GOT3 (cell line): ENCODE data around the gene FOXL1.
"Not testable (repeated sequence)": the region's sequence is repeated elsewhere in the genome, so short reads cannot be mapped to it uniquely, and the experiment has no call there.

Experiments used
- DNase-seq: peaks from one replicate; lab custom pipeline; 2025; ENCODE audit warnings: mixed read lengths; lab: John Stamatoyannopoulos, UW

FOXL1 gene

GRCh38 chr16:86580791-86581170 is 2.4 kb downstream of the FOXL1 start:
- DNase-seq = no peak

DNA sequence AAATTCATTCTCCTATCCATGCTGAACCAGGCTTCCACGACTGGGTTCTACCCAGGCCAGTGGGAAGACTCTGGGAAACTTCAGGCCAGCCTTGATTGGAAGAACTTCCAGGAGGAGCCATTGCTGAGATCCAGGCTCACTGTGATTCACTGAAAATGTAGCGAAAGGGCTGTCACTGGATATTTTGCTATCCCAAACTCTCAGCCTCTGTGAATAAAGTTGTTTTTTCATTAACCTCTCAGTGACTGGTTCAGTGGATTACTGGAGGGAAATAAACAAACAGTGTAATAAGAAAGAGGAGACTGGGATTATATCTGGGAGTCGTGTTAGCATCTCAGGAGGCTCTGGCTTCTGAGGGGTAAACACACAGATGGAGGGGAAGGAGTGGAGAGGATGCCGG is 3.1 kb downstream of the FOXL1 start:
- DNase-seq = no peak

DNA sequence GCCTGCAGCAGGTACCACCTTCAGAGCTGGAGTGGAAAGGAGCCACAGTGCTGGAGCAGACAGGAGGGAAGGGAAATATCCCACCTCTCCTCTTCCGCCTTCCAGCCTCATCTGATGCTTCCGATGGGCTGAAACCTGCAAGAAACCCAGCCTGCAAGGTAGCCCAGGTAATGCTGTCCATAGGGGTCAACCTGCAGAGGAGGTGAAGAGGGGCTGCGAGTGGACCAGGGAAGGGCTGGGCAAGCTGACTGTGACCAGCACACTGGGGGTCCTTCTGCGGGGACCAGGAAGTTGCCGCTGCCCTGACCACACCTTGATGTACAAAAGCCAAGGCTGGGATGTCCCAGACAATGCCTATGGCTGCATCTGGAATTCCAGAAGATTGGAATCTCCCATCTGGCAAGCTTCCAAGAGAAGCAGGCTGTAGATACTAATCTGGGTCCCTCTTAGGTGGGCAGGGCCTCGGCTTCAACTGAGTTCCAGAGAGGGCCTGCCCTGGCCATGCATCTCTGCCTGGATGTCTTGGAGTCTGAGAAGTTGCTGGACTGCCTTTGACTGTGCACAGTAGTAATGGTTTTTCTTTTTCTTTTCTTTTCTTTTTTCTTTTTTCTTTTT is 5.8 kb downstream of the FOXL1 start:
- no peak for DNase-seq

DNA sequence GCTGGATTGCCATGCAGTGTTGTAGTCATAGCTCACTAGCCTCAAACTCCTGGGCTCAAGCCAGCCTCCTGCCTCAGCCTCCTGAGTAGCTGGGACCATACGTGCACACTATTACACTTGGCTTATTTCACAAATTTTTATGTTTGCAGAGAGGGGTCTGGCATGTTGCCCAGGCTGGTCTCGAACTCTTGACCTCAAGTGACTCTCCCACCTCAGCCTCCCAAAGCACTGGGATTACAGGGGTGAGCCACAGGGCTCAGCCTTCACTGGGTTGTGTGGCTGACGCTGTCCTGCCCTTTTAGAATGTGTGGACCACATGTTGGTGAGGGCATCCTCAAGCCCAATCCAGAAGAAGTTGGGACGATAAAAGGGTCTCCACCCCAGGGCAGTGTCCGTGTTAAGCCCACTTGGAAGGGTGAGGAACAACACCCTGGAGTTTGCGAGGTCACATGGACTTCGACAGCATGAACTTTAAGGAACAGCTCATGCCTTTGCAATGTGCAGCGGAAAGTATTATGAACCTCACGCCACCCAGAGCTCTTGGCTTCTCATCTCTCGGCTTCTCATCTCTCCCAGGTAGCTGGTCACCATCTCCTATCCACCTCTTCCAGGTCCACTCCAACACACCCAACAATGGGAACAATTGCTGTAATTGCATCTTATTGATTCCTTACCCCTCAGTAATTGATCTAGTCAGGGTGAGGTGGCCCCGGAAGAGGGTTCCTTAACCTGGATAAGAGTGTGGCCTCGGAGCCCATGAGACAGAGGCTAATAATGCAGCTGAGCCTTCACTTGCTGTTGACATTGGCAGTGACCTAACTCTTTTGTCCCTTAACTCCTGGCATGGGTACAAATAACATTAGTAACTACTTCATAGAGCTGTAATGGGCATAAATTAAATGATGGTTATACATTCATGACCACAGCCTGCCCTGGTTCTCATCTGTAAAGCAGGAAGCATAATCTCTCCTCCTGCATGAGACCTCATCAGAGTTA is 6.7 kb downstream of the FOXL1 start:
- DNase-seq = no peak

DNA sequence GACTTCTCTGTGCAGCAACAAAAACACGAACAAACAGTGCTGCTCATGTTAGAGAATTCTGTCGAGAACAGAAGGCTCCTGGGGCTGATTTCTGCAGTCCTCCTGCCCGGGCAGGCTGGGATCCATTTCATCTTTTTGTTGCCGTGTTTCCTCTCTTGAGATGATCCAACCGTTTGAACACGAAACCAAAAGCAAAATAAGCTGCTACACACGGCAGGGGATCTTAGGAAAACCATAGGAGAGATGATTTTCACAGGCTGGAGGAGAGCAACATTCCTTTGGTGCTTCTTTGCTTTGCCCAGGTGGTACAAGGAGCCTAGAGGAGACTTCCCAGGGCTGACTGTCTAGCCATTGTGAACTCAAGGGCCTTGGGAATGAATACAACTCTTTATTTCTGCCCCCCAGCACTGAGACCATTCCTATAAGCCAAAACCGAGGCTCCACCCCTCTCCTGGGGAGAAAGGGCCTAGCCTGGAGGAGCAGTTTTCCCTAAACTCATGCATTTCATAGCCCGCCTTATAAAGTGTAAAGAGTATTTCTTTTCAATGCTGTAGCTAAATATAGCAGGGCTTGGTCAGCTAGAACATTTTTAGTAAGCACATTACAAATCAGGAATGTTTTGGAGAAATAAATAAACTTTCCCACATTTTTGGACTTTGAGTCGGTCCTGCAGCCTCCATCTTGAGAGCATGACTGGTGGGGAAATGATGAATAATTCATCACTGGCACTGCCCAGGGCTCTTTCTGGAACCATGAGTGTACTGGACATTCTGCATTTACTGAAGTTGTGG is 7.7 kb downstream of the FOXL1 start:
- DNase-seq = no peak

- DNase-seq = no peak
Measured at GRCh38 chr16:86587487-86587886, 9.1 kb downstream of the FOXL1 start.

DNA sequence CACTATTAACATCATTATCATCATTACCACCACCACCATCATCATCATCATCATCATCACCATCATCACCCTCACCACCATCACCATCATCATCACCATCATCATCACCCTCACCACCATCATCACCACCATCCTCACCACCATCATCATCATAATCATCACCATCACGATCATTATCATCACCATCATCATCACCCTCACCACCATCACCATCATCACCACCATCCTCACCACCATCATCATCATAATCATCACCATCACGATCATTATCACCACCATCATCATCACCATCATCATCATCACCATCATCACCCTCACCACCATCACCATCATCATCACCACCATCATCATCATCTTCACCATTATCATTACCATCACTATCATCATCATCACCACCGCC is 9.6 kb downstream of the FOXL1 start:
- DNase-seq = not testable (repeated sequence)

GRCh38 chr16:86590501-86591144 is 12.3 kb downstream of the FOXL1 start:
- no peak for DNase-seq

- no peak for DNase-seq
Measured at GRCh38 chr16:86591270-86591669, 12.9 kb downstream of the FOXL1 start.

DNA sequence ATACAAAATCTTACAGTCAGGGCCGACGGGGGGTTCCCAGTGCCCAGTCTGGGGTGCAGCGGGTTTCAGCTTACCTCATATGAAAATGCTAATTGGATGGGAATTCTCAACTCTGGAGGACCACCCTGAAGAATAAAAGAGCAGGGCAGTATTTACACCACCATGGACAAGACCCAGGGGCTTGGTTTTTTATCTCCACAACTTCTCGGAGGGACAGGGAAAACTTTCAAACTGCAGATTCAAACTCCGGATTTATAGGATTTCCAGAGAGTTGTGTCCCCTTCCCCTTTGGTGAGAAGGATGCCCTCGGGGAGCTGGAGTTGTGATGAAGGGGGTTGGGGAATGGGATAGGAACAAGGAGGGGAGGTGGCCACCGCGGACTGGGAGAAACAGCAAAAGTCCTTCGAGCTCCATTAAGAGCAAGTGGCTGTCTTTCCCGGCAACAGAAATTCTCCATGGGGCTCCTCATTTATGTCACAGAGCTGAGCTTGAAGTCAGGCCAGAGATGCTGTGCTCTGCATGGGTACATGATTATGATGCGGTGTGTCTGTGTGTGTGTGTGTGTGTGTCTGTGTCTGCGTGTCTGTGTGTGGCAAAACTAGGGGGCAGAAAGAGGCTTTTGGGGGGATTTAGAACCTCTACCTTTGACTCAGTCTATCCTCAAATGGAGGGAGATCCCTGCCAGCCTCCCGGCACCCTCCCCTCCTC is 15.7 kb downstream of the FOXL1 start:
- no peak for DNase-seq

DNA sequence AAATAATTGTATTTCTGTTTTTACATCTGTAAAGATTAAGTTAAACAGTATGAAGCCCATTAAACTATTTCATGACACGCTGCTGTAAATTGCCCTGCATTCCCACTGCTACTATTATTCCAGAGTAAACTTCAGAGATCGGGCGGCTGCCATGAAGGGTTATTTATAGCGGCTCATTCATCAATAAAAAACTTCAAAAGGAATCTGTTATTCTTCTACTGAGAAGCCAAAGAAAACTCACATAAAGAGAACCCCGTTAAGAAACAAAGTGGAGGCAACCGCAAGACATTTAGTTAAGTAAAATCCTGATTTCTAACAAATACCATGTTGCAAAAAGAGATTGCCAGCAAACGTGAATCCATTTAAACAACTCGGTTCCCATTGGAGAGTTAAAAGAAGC is 16.4 kb downstream of the FOXL1 start:
- DNase-seq = no peak

GRCh38 chr16:86595983-86596605 is 17.7 kb downstream of the FOXL1 start:
- no peak for DNase-seq

DNA sequence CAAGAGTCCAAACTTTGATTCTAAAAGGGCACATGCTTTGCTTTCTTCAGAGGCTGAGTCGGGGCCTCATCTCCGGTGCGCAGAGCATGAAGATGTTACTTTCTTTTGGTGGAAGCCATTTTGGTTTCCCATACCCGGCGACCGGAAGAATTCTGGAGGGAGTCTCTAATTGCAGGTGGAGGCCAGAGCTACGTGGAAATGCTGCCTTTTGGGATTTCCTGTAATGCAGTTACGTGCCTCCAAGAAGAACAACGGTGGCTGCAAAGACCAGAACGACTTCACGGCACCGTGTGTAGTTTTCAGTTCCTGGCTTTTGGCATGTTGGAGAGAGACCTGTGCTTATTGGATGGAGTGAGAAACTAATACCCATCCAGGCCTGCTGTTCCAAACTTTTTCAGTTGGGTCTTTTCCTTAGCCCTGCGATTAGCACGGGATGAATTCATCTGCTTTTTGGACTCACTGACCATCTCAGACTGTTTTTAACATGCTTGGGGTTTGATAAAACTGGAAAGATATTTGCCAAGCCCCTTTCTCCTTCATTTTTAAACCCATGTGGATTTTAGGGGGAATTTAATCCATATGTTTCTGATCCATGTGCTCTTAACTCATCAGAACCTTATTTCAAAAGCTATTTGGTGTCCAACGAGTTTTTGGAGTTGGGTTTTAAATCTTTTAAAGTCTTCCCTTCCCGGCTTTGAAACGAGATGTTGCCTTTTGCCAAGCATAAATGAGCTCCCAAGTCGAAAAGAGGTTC is 19.0 kb downstream of the FOXL1 start:
- DNase-seq = no peak

DNA sequence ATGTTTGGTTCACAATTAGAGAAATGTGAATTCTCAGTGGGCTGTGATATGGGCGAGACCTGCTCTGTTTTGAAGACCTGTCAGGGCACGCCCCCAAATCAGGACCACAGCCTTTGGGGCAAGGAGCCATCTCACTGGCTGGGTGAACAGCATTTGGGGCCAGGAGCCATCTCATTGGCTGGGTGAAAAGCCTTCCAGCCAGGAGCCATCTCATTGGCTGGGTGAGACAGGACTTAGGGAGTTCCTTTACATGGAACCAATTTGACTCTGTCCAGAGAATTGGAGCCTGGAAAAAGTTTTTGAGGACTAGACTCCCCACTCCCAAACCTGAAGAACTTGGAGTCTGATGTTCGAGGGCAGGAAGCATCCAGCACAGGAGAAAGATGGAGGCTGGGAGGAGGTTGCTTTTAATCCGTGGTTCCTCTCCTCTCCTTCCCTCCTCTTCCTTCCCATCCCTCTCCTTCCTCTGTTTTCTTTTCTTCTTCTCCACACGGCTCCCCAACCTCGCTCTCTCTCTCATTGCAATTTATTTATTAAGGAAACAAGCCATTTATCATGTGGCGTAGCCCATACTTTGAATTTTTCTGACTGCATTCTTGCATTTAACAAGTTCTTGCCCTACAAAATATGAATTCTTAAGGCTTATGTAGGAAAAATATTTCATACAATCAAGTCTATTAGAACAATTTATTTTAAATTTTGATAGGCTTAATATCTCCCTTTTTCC is 19.7 kb downstream of the FOXL1 start:
- DNase-seq = no peak

DNA sequence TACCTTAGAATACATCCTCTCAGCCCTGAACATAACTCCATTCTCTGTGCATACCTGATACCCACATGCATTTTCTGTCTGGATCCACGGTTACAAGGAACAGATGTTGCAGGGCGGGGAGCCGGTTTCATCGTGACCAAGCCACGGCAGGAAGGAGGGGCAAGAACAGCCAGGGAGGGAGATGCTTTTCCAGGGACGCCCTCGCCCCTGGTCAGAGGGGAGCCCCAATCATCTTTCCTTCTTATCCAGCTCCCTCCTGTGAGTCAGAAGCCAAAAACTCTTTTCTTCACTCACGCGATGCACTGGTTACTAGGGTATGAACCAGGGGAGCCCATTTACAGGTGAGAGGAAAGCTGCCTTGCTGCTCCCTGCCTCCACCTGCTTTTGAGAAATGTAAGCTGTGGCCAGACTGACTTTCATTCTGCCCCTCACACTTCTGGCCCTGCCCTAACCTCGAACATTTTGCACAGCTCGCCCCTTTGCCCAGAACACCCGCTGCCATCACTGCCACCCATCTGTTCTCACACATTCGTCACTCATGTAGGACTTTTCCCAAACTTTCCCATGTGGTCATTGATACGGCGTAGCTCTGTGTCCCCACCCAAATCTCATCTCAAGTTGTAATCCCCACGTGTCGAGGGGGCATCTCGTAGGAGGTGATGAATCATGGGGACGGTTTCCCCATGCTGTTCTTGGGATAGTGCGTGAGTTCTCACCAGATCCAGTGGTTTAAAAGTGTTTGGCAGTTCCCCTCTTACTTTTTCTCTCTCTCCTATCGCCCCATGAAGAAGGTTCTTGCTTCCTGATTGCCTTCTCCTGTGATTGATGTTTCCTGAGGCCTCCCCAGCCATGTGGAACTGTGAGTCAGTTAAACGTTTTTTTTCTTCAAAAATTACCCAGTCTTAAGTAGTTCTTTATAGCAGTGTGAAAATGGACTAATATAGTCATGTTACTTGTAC is 20.5 kb downstream of the FOXL1 start:
- no peak for DNase-seq

GRCh38 chr16:86601356-86601755 is 23.0 kb downstream of the FOXL1 start:
- DNase-seq = no peak

DNA sequence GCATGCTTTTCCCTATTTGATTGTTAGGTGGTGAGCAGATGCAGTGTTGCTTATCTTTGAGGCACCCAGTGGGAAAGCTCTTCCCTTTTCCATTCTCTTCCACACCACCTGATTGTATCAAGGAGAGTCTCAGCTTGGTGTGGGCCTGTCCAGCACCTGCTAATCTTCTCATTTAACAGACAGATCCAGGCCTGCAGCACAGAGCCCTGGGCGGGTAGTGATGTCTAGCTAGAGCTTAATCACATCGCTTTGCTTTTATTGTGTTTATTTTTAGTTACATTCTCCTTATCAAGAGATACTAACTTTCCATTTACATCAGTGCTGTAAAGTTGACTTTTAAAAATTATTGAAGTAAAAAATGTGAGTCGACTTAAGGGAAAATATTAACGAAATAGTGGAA is 24.2 kb downstream of the FOXL1 start:
- no peak for DNase-seq

DNA sequence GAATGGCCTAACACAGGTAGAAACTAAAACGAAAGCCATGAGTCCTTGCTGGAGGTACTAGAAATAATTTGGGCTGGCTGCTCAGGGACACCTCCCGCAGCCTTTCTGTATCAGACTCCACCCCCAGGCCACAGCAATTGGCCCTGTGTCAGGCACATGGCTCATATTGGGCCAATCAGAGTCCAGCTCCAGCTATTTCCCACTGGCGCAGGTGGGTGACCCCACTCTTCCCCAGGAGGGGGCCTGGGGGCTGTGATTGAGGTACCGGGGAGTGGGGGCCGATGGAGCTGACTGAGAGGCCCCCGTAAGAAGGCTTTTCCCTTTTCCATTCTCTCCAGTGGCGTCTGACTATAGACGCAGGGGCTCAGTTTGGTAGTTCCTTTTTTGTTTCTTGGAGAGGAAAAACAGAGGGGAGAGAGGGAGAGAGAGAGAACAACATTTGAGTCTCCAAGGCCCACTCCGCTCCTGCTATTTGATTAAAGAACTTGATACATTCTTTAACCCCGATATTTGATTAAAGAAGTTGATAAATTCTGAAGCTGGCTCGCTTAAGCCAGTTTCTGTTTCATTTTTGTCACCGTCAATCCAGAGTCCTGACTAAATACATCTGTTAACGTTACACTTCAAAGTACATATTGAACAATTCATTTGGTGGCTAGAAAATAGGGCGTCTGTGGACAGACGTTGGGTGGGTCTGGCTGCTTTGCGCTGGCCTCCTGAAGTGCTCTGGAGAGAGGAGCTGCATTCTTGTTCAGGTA is 26.3 kb downstream of the FOXL1 start:
- DNase-seq = no peak
